Dedifferentiated amniotic fluid mesenchymal stem cell (primary cell): ENCODE results near the gene ADK.
"Not testable (repeated sequence)": the region's sequence is repeated elsewhere in the genome, so short reads cannot be mapped to it uniquely, and the experiment has no call there.

Experiments used
- DNase-seq: peaks from one replicate; pipeline ENCODE4 v3.0.0-alpha.2; 2016; ENCODE audit errors: extremely low spot score

The ADK gene

GRCh38 chr10:74150990-74151878, at the start of gene ADK:
ADK (plus strand) TSS chr10:74151221; CDS start chr10:74151279, 58 bp downstream.
- DNase-seq = peak; percentile 98

- DNase-seq = no peak
Observed at GRCh38 chr10:74103560-74104258, 47.3 kb upstream of the ADK start.

GRCh38 chr10:74104480-74104879, 46.5 kb upstream of the ADK start:
- DNase-seq = no peak

- no peak for DNase-seq
Observed at GRCh38 chr10:74104996-74105395, 46.0 kb upstream of the ADK start.

- no peak for DNase-seq
Observed at GRCh38 chr10:74107391-74107790, 43.6 kb upstream of the ADK start.

GRCh38 chr10:74109452-74109851, 41.6 kb upstream of the ADK start:
- DNase-seq = no peak

GRCh38 chr10:74110120-74110519, 40.9 kb upstream of the ADK start:
- DNase-seq = no peak

GRCh38 chr10:74111799-74112198, 39.2 kb upstream of the ADK start:
- no peak for DNase-seq

GRCh38 chr10:74113546-74113945, 37.5 kb upstream of the ADK start:
- DNase-seq = peak; percentile 69

- no peak for DNase-seq
Observed at GRCh38 chr10:74114041-74114448, 37.0 kb upstream of the ADK start.

GRCh38 chr10:74117738-74118137, 33.3 kb upstream of the ADK start:
- DNase-seq = no peak

- no peak for DNase-seq
Observed at GRCh38 chr10:74118804-74119203, 32.2 kb upstream of the ADK start.

- DNase-seq = no peak
Observed at GRCh38 chr10:74120911-74121310, 30.1 kb upstream of the ADK start.

- no peak for DNase-seq
Observed at GRCh38 chr10:74121368-74121767, 29.7 kb upstream of the ADK start.

- no peak for DNase-seq
Observed at GRCh38 chr10:74122060-74122459, 29.0 kb upstream of the ADK start.

- no peak for DNase-seq
Observed at GRCh38 chr10:74123081-74123480, 27.9 kb upstream of the ADK start.

GRCh38 chr10:74133923-74134820, 16.8 kb upstream of the ADK start:
- no peak for DNase-seq

GRCh38 chr10:74135452-74135851, 15.6 kb upstream of the ADK start:
- DNase-seq = no peak

- DNase-seq = no peak
Observed at GRCh38 chr10:74137992-74138391, 13.0 kb upstream of the ADK start.

GRCh38 chr10:74138596-74138995, 12.4 kb upstream of the ADK start:
- not testable (repeated sequence) for DNase-seq

GRCh38 chr10:74139981-74140380, 11.0 kb upstream of the ADK start:
- DNase-seq = no peak

GRCh38 chr10:74140553-74140952, 10.5 kb upstream of the ADK start:
- DNase-seq = no peak
